A673 (cell line): ENCODE data around the gene DNAH10. TPM values are rescaled to one million over a fixed set of nuclear protein-coding genes. Genes with fewer than 3 reads are reported as not detected.

Source experiments
- BruUV-seq: library from RNA; stranded (reverse); fragments of 400-500 nt; replicated peaks from 2 replicates; lab custom pipeline; 2021; lab: Mats Ljungman, UMichigan
- CTCF ChIA-PET: fragments of 300-600 bp; sonication (Branson Sonifier 250); formaldehyde crosslinking; loops from one replicate; lab custom pipeline; 2022; ENCODE audit warnings: antibody characterized with exemption; lab: Charles Lee
- POLR2A ChIA-PET: fragments of 300-600 bp; sonication (Branson Sonifier 250); formaldehyde crosslinking; loops from one replicate; lab custom pipeline; 2022; ENCODE audit warnings: antibody characterized with exemption; ENCODE audit not compliant: low non-redundant PET; lab: Charles Lee
- DNase-seq: peaks from one replicate; pipeline ENCODE4 v3.0.0-alpha.2; 2015; ENCODE audit warnings: low spot score
- H3K27ac ChIP-seq: fragments of 200-600 bp; sonication (generic); 2 replicates; pipeline ENCODE4 v1.5.1; 2016; ENCODE audit warnings: mixed run types, low read depth, mild to moderate bottlenecking, mixed read lengths, antibody characterized with exemption, low read length; ENCODE audit not compliant: poor library complexity, severe bottlenecking
- H3K27me3 ChIP-seq: fragments of 200-600 bp; sonication (generic); replicated peaks from 2 replicates; pipeline ENCODE4 v1.6.1; 2017; ENCODE audit warnings: mixed run types, low read depth, mild to moderate bottlenecking, mixed read lengths, antibody characterized with exemption, low read length; ENCODE audit not compliant: insufficient read depth, poor library complexity
- H3K36me3 ChIP-seq: fragments of 200-600 bp; sonication (generic); 2 replicates; pipeline ENCODE4 v1.6.1; 2016; ENCODE audit warnings: mixed run types, mild to moderate bottlenecking, mixed read lengths, antibody characterized with exemption, low read length; ENCODE audit not compliant: insufficient read depth, poor library complexity, severe bottlenecking
- H3K4me1 ChIP-seq: fragments of 200-600 bp; sonication (generic); 2 replicates; pipeline ENCODE4 v1.6.1; 2017; ENCODE audit warnings: mixed run types, mild to moderate bottlenecking, mixed read lengths, antibody characterized with exemption, low read length; ENCODE audit not compliant: insufficient read depth, poor library complexity, severe bottlenecking
- H3K4me3 ChIP-seq: fragments of 200-600 bp; sonication (generic); 2 replicates; pipeline ENCODE4 v1.5.1; 2016; ENCODE audit warnings: low read depth, mixed run types, mild to moderate bottlenecking, mixed read lengths, low read length; ENCODE audit not compliant: poor library complexity, severe bottlenecking
- H3K9me3 ChIP-seq: fragments of 200-600 bp; sonication (generic); 2 replicates; pipeline ENCODE4 v1.6.1; 2016; ENCODE audit warnings: mixed run types, low read depth, mild to moderate bottlenecking, mixed read lengths, antibody characterized with exemption, low read length; ENCODE audit not compliant: poor library complexity, severe bottlenecking
- CTCF ChIP-seq: fragments of 300-800, 200-600 bp; sonication (generic); conservative IDR thresholded peaks from 2 replicates; pipeline ENCODE4 v1.5.1; 2017; ENCODE audit warnings: low read depth, mild to moderate bottlenecking, antibody characterized with exemption, low read length, moderate library complexity, mixed read lengths
- EZH2 ChIP-seq: fragments of 200-600 bp; sonication (generic); IDR thresholded peaks from 2 replicates; pipeline ENCODE4 v1.6.1; 2017; ENCODE audit warnings: borderline replicate concordance, low read depth, mild to moderate bottlenecking, mixed read lengths, antibody characterized with exemption, low read length; ENCODE audit not compliant: poor library complexity, severe bottlenecking
- intact Hi-C: fragments of 100-400 bp; cut with micrococcal nuclease; formaldehyde crosslinking; loops from one replicate; pipeline ENCODE4 v1.10.0; 2022; ENCODE audit not compliant: unreplicated experiment
- total RNA-seq: library from RNA; stranded (reverse); gene quantifications from 2 replicates; pipeline ENCODE4 v1.2.3, GENCODE V29; 2021

The DNAH10 gene
- total RNA-seq, 1 experiment from 2014 or later: 1.1 TPM

DNA sequence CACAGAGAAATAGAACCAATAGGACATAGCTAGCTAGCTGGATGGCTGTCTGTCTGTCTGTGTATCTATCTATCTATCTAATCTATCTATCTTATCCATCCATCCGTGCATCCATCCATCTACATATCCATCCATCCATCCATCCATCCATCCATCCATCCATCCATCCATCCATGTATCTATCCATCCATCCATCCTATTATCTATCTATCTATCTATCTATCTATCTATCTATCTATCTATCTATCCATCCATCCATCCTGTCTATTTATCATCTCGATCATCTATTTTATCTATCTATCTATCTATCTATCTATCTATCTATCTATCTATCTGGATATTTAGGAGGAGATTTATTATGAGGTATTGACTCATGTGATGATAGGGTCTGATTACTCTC lies 84.9 kb downstream of the DNAH10 start:
- Histone ChIP-seq H3K4me1 (no peaks in the 10 kb centered on the region), H3K27me3 (no peaks in the 10 kb centered on the region), H3K9me3 (no peaks in the 10 kb centered on the region), H3K4me3 (no peak overlapping the region), H3K27ac (no peak overlapping the region), H3K36me3 (no peaks in the 10 kb centered on the region)
- ChIA-PET CTCF (no interaction called here), POLR2A (no interaction called here)
- intact Hi-C loops: no loop called here
- no TSS peak for BruUV-seq
- no peak for TF ChIP-seq CTCF
- no peak for TF ChIP-seq EZH2
- no peak for DNase-seq

DNA sequence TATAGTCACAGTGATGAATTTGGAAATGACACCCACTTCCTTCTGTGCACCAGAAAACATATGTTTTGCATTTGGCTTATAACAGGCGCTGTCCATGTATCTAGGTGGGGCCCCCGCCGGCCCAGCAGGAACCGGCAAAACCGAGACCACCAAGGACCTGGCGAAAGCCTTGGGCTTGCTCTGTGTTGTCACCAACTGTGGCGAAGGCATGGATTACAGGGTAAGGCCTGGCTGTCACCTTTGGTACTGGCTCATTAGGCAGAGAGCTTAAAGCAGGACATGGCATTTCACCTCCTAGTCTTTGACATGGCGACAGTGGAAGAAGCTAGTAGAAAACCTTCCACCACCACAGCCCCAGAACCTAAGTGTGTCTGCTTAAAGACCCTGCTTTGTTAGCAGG lies 85.8 kb downstream of the DNAH10 start:
- Histone ChIP-seq H3K4me3 (no peak overlapping the region), H3K27ac (no peak overlapping the region), H3K9me3 (no peaks in the 10 kb centered on the region), H3K27me3 (no peaks in the 10 kb centered on the region), H3K36me3 (no peaks in the 10 kb centered on the region), H3K4me1 (no peaks in the 10 kb centered on the region)
- no TSS peak for BruUV-seq
- TF ChIP-seq EZH2 (no peak), CTCF (no peak)
- DNase-seq: no peak
- ChIA-PET POLR2A (no interaction called here), CTCF (no interaction called here)
- intact Hi-C loops: no loop called here

- no peak for TF ChIP-seq CTCF
- TF ChIP-seq EZH2: no peak
- DNase-seq: no peak
- Histone ChIP-seq H3K9me3 (no peaks in the 10 kb centered on the region), H3K4me3 (no peak overlapping the region), H3K36me3 (no peaks in the 10 kb centered on the region), H3K27me3 (no peaks in the 10 kb centered on the region), H3K27ac (no peak overlapping the region), H3K4me1 (no peaks in the 10 kb centered on the region)
- intact Hi-C loops: no loop called here
- CTCF ChIA-PET: no interaction called here
- POLR2A ChIA-PET: no interaction called here
- no TSS peak for BruUV-seq
These were observed 87.4 kb downstream of the DNAH10 start for GRCh38 chr12:123849517-123849916.
